ENCODE measurements around the gene SLC22A17.
"Not testable (repeated sequence)": the region's sequence is repeated elsewhere in the genome, so short reads cannot be mapped to it uniquely, and the experiment has no call there.

The SLC22A17 gene

GRCh38 chr14:23347406-23348296, 5.0 kb downstream of the SLC22A17 start:
- peaks cover 17% of the 10 kb centered on the region for H3K27me3 ChIP-seq (ENCODE audit: insufficient read depth, low read length)
- H3K9me3 ChIP-seq (ENCODE audit: insufficient read depth, low read depth, low read length): no peaks in the 10 kb centered on the region
- 0 out of 2 replicates have a peak, but pooled peaks cover 6% of the 10 kb centered on the region for H3K36me3 ChIP-seq (ENCODE audit: insufficient read depth, low read depth, low read length)
- H3K27ac ChIP-seq (ENCODE audit: low read length): no peak overlapping the region
- no peak overlapping the region for H3K4me3 ChIP-seq (ENCODE audit: low read length)
- no peak overlapping the region for H3K9ac ChIP-seq (ENCODE audit: low read depth, low read length)
- H3K4me1 ChIP-seq (ENCODE audit: insufficient read depth, low read length): peaks cover 4% of the 10 kb centered on the region; the same call in 1 of the 2 replicates

GRCh38 chr14:23346693-23347405, 5.8 kb downstream of the SLC22A17 start:
- Histone ChIP-seq H3K9me3 (ENCODE audit: insufficient read depth, low read depth, low read length) (no peaks in the 10 kb centered on the region), H3K4me1 (ENCODE audit: insufficient read depth, low read length) (peaks cover 4% of the 10 kb centered on the region; the same call in 1 of the 2 replicates), H3K27ac (ENCODE audit: low read length) (no peak overlapping the region), H3K27me3 (ENCODE audit: insufficient read depth, low read length) (peaks cover 16% of the 10 kb centered on the region), H3K36me3 (ENCODE audit: insufficient read depth, low read depth, low read length) (0 out of 2 replicates have a peak, but pooled peaks cover 6% of the 10 kb centered on the region), H3K9ac (ENCODE audit: low read depth, low read length) (no peak overlapping the region), H3K4me3 (ENCODE audit: low read length) (no peak overlapping the region)

GRCh38 chr14:23345987-23346692, 6.5 kb downstream of the SLC22A17 start:
- peaks cover 9% of the 10 kb centered on the region for H3K27me3 ChIP-seq (ENCODE audit: insufficient read depth, low read length)

GRCh38 chr14:23344481-23344880, 8.2 kb downstream of the SLC22A17 start:
- H3K27ac ChIP-seq (ENCODE audit: low read length): no peak overlapping the region
- peaks cover 4% of the 10 kb centered on the region; the same call in 1 of the 2 replicates for H3K4me1 ChIP-seq (ENCODE audit: insufficient read depth, low read length)
- no peak overlapping the region for H3K4me3 ChIP-seq (ENCODE audit: low read length)
- no peak overlapping the region for H3K9ac ChIP-seq (ENCODE audit: low read depth, low read length)
- peaks cover 19% of the 10 kb centered on the region for H3K9me3 ChIP-seq (ENCODE audit: insufficient read depth, low read depth, low read length)
- H3K27me3 ChIP-seq (ENCODE audit: insufficient read depth, low read length): no peaks in the 10 kb centered on the region
- 0 out of 2 replicates have a peak, but pooled peaks cover 6% of the 10 kb centered on the region for H3K36me3 ChIP-seq (ENCODE audit: insufficient read depth, low read depth, low read length)

More at GRCh38 chr14:23345987-23346692, 6.5 kb downstream of the SLC22A17 start:
- H3K9me3 ChIP-seq (ENCODE audit: insufficient read depth, low read depth, low read length): peaks cover 3% of the 10 kb centered on the region; the same call in 1 of the 2 replicates
- H3K36me3 ChIP-seq (ENCODE audit: insufficient read depth, low read depth, low read length): 0 out of 2 replicates have a peak, but pooled peaks cover 6% of the 10 kb centered on the region
- H3K27ac ChIP-seq (ENCODE audit: low read length): no peak overlapping the region
- no peak overlapping the region for H3K9ac ChIP-seq (ENCODE audit: low read depth, low read length)
- H3K4me1 ChIP-seq (ENCODE audit: insufficient read depth, low read length): peaks cover 4% of the 10 kb centered on the region; the same call in 1 of the 2 replicates
- no peak overlapping the region for H3K4me3 ChIP-seq (ENCODE audit: low read length)

GRCh38 chr14:23339506-23340268, 13.0 kb downstream of the SLC22A17 start:
- Histone ChIP-seq H3K9ac (ENCODE audit: low read depth, low read length) (no peak overlapping the region), H3K27me3 (ENCODE audit: insufficient read depth, low read length) (no peaks in the 10 kb centered on the region), H3K4me3 (ENCODE audit: low read length) (no peak overlapping the region), H3K4me1 (ENCODE audit: insufficient read depth, low read length) (peaks cover 4% of the 10 kb centered on the region; the same call in 1 of the 2 replicates), H3K36me3 (ENCODE audit: insufficient read depth, low read depth, low read length) (no peaks in the 10 kb centered on the region), H3K9me3 (ENCODE audit: insufficient read depth, low read depth, low read length) (peaks cover 39% of the 10 kb centered on the region), H3K27ac (ENCODE audit: low read length) (no peak overlapping the region)

GRCh38 chr14:23335623-23336022, 17.1 kb downstream of the SLC22A17 start:
- H3K9me3 ChIP-seq (ENCODE audit: insufficient read depth, low read depth, low read length): peaks cover 32% of the 10 kb centered on the region
- no peaks in the 10 kb centered on the region for H3K36me3 ChIP-seq (ENCODE audit: insufficient read depth, low read depth, low read length)
- H3K4me3 ChIP-seq (ENCODE audit: low read length): no peak overlapping the region
- no peak overlapping the region for H3K27ac ChIP-seq (ENCODE audit: low read length)
- no peaks in the 10 kb centered on the region for H3K27me3 ChIP-seq (ENCODE audit: insufficient read depth, low read length)
- no peak overlapping the region for H3K9ac ChIP-seq (ENCODE audit: low read depth, low read length)
- no peaks in the 10 kb centered on the region for H3K4me1 ChIP-seq (ENCODE audit: insufficient read depth, low read length)

- Histone ChIP-seq H3K27ac (ENCODE audit: low read length) (no peak overlapping the region), H3K36me3 (ENCODE audit: insufficient read depth, low read depth, low read length) (peaks cover 32% of the 10 kb centered on the region), H3K4me1 (ENCODE audit: insufficient read depth, low read length) (peaks cover 1% of the 10 kb centered on the region; the same call in 1 of the 2 replicates), H3K4me3 (ENCODE audit: low read length) (no peak overlapping the region), H3K9me3 (ENCODE audit: insufficient read depth, low read depth, low read length) (no peaks in the 10 kb centered on the region), H3K9ac (ENCODE audit: low read depth, low read length) (no peak overlapping the region), H3K27me3 (ENCODE audit: insufficient read depth, low read length) (no peaks in the 10 kb centered on the region)
Measured at GRCh38 chr14:23327947-23328744, 24.5 kb downstream of the SLC22A17 start.

GRCh38 chr14:23326491-23327332, 26.0 kb downstream of the SLC22A17 start:
- Histone ChIP-seq H3K27me3 (ENCODE audit: insufficient read depth, low read length) (no peaks in the 10 kb centered on the region), H3K9ac (ENCODE audit: low read depth, low read length) (no peak overlapping the region), H3K36me3 (ENCODE audit: insufficient read depth, low read depth, low read length) (peaks cover 45% of the 10 kb centered on the region), H3K4me3 (ENCODE audit: low read length) (no peak overlapping the region), H3K9me3 (ENCODE audit: insufficient read depth, low read depth, low read length) (no peaks in the 10 kb centered on the region), H3K4me1 (ENCODE audit: insufficient read depth, low read length) (peaks cover 7% of the 10 kb centered on the region; the same call in 1 of the 2 replicates), H3K27ac (ENCODE audit: low read length) (no peak overlapping the region)

GRCh38 chr14:23325746-23326145, 26.9 kb downstream of the SLC22A17 start:
- not testable (repeated sequence) for H3K4me1 ChIP-seq (ENCODE audit: insufficient read depth, low read length); H3K9me3 ChIP-seq (ENCODE audit: insufficient read depth, low read depth, low read length); H3K9ac ChIP-seq (ENCODE audit: low read depth, low read length); H3K27me3 ChIP-seq (ENCODE audit: insufficient read depth, low read length); H3K4me3 ChIP-seq (ENCODE audit: low read length); H3K27ac ChIP-seq (ENCODE audit: low read length)
- peaks cover 45% of the 10 kb centered on the region for H3K36me3 ChIP-seq (ENCODE audit: insufficient read depth, low read depth, low read length)

GRCh38 chr14:23324993-23325392, 27.7 kb downstream of the SLC22A17 start:
- no peak overlapping the region for H3K9ac ChIP-seq (ENCODE audit: low read depth, low read length)
- H3K27me3 ChIP-seq (ENCODE audit: insufficient read depth, low read length): no peaks in the 10 kb centered on the region
- peaks cover 9% of the 10 kb centered on the region; the same call in 1 of the 2 replicates for H3K4me1 ChIP-seq (ENCODE audit: insufficient read depth, low read length)
- no peaks in the 10 kb centered on the region for H3K9me3 ChIP-seq (ENCODE audit: insufficient read depth, low read depth, low read length)
- H3K4me3 ChIP-seq (ENCODE audit: low read length): no peak overlapping the region
- H3K27ac ChIP-seq (ENCODE audit: low read length): no peak overlapping the region
- peaks cover 45% of the 10 kb centered on the region for H3K36me3 ChIP-seq (ENCODE audit: insufficient read depth, low read depth, low read length)
